Erythroblast (primary cell): ENCODE measurements around the gene CR2.
"Not testable (repeated sequence)": the region's sequence is repeated elsewhere in the genome, so short reads cannot be mapped to it uniquely, and the experiment has no call there.

Experiments used
- GATA1 ChIP-seq: IDR thresholded peaks from 2 replicates; pipeline ENCODE4 v1.6.1; 2011; ENCODE audit warnings: low read depth, mild to moderate bottlenecking, control low read depth, low read length, moderate library complexity
- POLR2A ChIP-seq: IDR thresholded peaks from 2 replicates; pipeline ENCODE4 v1.6.1; 2011; ENCODE audit warnings: mild to moderate bottlenecking, low read length

DNA sequence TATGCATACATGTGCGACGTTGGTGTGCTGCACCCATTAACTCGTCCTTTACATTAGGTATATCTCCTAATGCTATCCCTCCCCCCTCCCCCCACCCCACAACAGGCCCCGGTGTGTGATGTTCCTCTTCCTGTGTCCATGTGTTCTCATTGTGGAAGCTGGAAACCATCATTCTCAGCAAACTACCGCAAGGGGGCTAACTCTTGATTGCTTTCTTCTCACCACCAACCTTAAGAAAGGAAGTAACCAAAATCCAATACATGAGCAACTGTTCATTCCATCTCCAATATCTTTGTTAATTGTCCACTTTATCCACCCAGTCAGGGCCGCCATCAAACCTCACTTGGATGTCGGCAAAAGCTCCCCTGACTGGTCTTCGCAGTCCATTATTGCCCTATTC, 41.2 kb downstream of the CR2 start:
- not testable (repeated sequence) for TF ChIP-seq POLR2A, GATA1
